GM19238 (cell line): ENCODE data around the gene RBMY1B.
"Not testable (repeated sequence)": the region's sequence is repeated elsewhere in the genome, so short reads cannot be mapped to it uniquely, and the experiment has no call there.

ENCODE experiments used
- DNase-seq: peaks from one replicate; pipeline ENCODE4 v3.0.0; 2011; ENCODE audit warnings: low spot score; ENCODE audit not compliant: insufficient read length

Gene RBMY1B

DNA sequence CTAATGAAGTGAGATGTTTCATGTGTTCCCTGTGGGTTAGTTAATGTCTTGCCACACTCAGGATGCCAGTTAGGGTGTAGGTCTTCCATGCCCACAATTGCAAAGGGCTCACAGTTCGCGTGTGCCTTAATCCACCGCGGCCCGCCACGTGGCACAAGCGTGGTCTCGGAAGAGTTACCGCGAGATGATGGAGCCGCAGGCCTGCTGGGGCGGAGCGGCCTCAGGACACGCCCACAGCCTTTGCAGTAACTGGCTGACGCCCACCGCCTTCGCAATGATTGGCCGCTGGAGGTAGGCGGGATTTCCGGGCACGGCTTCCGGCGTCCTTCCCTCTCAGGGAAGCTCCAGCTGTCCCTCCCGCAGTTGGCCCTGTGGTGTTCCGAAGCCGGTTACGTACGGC is at the start of gene RBMY1B:
RBMY1B (plus strand) TSS at position 301 of the 400 bp plus-strand sequence. CDS start 2,013 bp downstream, outside the sequence.
- not testable (repeated sequence) for DNase-seq

DNA sequence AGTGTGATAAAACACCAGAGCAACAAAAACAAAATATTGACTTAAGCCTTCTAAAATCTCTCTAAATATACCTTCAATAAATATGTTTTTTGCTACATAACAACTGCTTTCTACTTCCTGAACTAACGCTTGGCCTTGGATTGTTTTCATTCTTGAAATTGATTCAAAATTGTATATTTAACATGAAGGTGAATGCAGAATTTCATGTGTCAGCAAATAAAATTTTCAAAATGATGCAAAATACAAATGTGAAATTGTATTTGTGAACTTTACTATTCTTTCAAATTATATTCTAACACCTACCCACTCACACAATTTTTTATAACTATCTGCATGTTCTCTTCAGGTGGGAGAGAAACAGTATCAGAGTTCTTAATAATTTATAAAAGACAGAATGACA is 48.2 kb upstream of the RBMY1B start:
- not testable (repeated sequence) for DNase-seq

DNA sequence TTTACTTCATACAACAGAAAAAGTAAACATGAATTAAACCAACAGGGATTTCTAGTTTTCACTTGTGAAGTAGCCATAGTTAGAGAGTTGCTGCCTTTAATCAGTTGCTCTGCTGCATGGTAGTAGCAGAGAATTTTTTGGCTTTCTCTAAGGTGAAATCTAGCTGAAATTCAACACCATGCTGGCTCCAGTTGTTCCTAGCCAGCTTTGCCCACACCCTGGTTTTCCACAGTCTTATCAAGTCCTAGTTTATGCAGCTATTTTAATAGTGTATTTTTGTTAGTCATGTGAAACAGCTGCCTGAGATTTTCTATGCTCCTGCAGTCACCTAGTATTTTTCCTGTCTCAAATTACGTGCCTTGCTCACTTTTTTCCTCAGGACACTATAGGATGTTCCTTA is 28.2 kb upstream of the RBMY1B start:
- no peak for DNase-seq

DNA sequence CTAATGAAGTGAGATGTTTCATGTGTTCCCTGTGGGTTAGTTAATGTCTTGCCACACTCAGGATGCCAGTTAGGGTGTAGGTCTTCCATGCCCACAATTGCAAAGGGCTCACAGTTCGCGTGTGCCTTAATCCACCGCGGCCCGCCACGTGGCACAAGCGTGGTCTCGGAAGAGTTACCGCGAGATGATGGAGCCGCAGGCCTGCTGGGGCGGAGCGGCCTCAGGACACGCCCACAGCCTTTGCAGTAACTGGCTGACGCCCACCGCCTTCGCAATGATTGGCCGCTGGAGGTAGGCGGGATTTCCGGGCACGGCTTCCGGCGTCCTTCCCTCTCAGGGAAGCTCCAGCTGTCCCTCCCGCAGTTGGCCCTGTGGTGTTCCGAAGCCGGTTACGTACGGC is 23.4 kb downstream of the RBMY1B start, which contains the start of gene RBMY1A1:
RBMY1A1 (plus strand) TSS at position 301 of the 400 bp plus-strand sequence. CDS start 2,013 bp downstream, outside the sequence.
- DNase-seq, result not testable (repeated sequence)

DNA sequence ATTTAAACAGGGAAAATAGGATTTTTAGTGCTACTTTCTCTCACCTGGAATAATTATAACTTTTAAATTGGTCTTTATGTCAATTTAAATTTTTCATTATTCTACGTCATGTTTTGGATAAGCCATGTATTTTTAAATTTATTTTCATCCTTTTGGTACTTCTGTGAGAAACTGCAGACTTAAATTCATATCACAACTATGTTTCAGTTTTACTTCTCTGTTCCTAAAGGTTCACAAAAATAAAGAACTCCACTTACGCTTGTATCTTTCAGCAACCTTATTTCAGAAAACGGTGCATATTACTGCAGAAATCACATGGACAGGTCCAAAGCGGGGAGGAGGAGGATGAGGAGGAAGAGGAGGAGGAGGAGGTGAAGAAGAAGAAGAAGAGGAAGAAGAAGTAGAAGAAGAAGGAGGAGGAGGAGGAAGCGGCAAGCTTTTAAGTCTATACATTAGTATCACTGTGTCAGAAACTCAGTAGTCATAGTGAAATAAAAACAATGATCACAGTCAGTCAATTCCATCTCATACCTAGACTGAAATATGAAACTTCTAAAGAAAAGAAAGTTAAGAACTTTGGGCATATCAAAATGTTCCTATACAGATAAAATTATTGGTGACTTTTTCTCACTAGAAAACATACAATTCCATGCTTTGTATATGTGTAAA is 48.3 kb downstream of the RBMY1B start:
- not testable (repeated sequence) for DNase-seq
